OCI-LY1 (cell line): Measurements from ENCODE around the gene CACNB1.

Experiments
- CTCF ChIP-seq: fragments of 200-600 bp; sonication (generic), shearing (Covaris generic); IDR thresholded peaks from 2 replicates; pipeline ENCODE4 v1.5.1; 2017; ENCODE audit warnings: mild to moderate bottlenecking, antibody characterized with exemption, low read length, moderate library complexity, mixed read lengths
- EZH2 ChIP-seq: fragments of 200-600 bp; sonication (generic), shearing (Covaris generic); IDR thresholded peaks from 2 replicates; pipeline ENCODE4 v1.8.0; 2017; ENCODE audit warnings: borderline replicate concordance, mixed run types, mild to moderate bottlenecking, antibody characterized with exemption, low read length, moderate library complexity, mixed read lengths

DNA sequence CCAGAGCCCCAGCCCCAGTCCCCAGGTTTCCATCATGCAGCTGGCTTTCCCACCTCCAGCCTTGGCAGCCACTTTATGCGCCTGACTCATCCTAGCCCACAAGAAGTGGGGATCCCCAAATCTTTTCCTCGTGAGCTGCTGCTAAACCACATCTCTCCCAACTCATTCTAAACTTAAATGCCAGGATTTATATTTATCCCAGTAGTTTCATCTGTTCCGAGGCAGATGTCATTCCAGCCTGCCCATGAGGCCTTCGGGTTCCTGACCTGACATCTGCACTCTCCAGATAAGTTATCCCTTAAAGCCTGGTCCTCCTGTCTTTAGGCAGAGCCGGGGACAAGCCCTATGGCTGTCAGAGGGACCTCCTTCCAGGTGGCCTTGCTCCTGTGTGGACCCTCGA lies 62.6 kb downstream of the CACNB1 start:
- TF ChIP-seq CTCF (no peak), EZH2 (no peak)
